Activated CD8-positive, alpha-beta memory T cell treated with anti-CD3 and anti-CD28 coated beads for 4 hours (primary cell): Measurements from ENCODE around the gene SMOC2.

Source experiments
- DNase-seq, 2 donors: peaks; one replicate each; pipeline ENCODE4 v3.0.0-alpha.2; 2020; ENCODE audit warnings: low read depth in 2 of 2

SMOC2 gene, protein sequence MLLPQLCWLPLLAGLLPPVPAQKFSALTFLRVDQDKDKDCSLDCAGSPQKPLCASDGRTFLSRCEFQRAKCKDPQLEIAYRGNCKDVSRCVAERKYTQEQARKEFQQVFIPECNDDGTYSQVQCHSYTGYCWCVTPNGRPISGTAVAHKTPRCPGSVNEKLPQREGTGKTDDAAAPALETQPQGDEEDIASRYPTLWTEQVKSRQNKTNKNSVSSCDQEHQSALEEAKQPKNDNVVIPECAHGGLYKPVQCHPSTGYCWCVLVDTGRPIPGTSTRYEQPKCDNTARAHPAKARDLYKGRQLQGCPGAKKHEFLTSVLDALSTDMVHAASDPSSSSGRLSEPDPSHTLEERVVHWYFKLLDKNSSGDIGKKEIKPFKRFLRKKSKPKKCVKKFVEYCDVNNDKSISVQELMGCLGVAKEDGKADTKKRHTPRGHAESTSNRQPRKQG

DNA sequence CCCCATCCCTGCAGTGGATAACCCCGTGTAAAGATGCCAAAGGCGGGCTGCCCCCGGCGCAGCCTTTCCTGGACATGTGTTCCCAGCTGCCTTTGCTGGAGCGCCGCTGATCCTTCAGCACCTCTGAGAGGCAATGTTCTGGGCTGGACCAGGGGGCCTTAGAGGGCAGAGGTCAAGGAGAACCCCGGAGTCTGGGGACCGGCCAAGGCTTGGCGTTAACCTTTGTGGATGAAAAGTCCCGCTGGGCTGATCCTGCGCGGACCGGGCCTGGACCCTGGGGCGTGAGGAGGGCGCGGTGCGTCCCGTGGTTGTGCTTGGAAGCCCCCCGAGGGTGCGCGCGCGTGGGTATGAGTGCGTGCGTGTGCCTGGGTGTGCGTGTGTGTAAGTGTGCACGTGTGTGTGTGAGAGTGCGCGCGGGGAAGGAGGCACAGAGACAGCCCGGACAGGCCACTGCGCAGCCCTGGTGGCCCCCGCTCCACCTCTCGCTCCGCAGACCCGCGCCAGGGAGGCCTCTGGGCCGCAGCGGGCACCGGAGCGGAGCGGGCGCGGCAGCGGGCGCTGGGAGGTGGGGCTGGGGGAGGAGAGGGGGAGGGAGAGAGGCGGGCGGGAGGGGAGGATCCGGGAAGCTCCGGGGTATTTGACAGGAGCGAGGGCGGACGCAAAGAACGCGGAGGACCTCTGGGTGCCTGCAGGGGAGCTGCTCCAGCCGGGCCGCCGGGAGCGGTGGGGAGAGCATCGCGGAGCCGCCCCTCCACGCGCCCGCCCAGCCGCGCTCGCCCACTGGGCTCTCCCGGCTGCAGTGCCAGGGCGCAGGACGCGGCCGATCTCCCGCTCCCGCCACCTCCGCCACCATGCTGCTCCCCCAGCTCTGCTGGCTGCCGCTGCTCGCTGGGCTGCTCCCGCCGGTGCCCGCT is at the start of gene SMOC2:
TSS of gene SMOC2 (plus strand) at position 665 of the 914 bp plus-strand sequence. CDS start at position 852, 187 bp downstream.
- no peak for DNase-seq

DNA sequence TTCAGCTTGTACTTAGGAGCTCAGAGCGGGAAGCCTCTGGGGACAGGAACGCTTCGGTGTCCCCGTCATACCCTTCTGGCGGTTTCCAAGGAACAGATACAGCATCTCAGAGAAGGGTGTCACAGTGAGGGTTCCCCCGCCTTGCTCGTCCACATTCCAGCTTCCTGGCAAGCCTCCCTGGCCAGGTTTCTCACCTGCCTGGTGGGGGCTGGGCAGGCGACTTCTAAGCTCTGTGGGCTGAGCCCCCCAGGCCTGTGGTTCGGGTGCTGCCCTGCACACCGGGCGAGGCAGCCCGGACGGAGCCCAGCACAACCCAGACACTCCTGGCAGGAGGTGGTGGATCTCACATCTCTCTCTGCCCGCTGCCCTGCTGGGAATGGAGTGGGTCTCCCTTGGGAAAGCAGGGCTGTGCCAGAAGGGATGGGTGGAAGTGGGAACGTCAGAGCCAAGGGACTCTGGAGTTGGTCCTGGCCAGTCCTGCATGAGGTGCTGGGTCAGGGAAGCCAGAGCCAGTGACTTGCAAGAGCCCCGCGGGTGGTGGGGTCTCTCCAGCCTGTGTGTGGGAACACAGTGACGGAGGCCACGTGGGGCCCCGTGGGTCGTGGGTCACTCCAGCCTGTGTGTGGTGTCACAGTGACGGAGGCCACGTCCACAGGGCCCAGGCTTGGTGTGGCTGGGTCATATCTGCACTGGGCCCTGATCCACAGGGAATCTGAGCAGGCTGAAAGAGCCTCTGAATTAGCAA is 47.7 kb upstream of the SMOC2 start:
- DNase-seq, result no peak

DNA sequence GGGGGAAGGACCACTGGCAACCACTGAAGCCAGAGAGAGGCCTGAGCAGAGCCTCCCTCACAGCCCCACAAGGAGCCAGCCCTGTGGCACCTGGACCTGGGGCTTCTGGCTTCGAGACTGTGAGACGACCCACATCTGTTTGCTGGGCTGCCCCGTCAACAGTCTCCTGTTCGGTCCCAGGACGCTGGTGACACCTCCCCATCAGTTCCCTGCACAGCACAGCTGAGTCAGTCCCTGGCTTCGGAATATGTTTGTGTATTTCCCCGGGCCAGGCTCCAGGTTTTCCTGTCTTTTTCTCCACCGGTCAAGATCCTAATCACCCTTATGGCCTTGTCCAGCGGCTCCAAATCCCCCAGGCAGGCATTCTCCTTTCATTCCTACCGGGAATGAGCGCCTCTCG is 46.4 kb upstream of the SMOC2 start:
- no peak for DNase-seq

DNA sequence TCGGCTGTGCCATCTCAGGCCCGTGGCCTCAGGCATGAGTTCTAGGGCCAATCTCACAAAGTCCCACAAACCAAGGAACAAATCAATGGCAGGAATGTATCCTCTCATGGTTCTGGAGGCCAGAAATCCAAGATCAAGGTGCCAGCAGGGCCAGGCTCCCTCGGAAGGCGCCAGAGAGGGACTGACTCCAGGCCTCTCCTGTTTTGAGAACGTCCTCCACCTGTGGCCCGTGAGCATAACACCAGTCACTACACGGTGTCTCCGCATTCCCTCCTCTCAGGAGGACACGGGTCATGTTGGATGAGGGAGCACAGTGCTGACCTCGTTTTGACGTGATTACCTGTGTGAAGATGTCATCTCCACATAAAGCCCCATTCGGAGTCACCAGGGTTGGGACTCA is 45.0 kb upstream of the SMOC2 start:
- no peak for DNase-seq

DNA sequence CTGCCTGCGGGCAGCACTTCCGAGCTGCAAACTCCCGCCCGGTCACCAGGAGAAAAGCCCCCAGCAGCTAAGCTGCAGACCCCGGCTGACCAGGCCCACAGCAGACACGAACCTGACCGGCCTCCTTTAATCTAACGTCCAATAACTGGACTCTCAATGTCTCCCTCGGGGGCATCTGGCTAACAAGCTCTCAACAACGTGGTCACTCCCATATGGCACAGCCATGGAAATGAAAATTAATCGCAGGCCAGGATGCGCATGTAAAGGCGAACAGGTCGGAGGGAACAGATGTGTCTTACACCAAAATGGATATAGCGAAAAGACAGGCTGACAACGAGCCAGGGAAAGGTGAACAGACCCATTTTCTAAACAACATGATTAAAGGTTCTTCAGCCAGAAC is 44.4 kb upstream of the SMOC2 start:
- DNase-seq, result no peak

DNA sequence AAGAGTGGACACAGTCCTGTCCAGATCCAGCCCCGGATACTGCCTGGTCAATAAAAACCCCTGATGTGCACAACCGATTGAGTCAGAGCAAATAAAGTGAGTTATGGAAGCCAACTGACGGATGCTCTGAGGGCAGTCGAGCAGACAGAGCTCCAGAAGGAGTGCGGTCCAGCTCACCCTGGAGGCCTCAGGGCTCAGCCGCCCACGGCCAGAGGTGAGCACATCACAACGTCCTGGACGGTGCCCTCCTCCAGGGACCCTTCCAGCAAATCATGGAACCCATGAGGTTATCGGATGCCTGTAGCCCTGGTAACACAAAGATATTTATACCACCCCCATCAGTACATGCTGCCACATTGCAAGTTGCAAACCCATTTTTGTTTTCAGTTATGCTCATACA is 44.0 kb upstream of the SMOC2 start:
- no peak for DNase-seq

DNA sequence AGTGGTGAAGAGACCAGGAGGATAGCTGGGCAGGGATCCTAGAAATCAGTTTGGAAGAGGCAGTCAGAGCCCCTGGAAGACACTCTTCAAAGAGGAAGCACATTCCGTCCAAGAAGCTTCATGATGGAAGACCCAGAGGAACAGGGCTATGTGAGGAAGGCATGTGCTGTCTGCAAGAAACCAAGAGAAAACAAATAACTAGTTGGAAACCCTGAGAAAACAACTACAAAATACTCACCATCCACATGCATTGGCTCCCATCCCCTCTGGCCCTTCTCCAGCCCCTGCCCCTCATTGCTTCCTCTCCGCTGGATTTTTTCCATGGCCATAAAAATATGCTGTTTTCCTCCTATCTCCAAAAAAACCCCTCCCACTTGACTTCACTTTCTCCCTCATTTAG is 40.9 kb upstream of the SMOC2 start:
- DNase-seq, result no peak

DNA sequence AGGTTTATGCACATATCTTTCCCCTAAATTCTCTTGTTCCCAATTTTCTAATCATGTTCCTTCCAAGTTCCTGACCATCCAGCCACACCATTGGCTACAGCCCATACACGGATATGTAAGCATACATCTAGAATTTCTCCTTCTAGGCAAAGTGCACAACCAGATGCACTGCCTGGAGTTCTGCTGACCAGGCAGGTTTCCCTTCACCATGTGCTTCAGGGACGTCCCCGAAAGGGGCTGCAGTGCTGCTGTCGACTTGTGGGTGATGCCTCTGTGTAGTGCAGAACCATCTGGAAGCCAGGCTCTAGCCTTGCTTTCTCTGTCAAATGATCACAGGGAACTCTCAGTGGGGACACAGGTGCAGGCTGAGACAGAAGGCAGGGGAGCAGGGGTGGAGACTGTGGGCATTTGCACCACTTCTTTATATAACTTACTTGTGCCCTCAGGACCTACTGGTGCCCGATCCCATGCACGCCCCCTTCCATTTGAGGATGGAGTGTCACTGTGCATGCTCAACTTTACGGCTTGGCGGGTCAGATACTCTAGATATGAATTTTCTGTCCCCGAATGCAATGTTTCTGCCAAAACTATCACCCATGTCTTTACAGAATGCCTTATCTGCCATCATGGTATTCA is 37.5 kb upstream of the SMOC2 start:
- DNase-seq, result no peak

DNA sequence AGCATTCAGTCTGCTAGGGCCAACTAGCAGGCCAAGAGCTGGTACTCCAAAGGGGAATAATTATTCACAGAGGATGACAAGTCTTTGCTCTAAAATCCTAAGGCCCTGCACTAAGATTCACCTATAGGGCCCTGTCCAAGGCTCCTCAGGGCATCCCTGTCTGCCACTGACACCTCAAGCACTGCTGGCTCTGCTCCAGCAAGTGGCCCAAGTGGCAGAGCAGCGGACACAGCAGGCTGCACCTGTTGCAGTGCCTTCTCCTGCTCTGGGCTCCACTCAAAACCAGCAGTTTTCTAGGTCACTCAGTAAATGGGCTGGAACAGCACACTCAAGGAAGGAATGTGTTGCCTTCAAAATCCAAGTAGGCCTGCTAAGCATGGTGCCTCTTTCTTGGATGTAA is 36.4 kb upstream of the SMOC2 start:
- no peak for DNase-seq

DNA sequence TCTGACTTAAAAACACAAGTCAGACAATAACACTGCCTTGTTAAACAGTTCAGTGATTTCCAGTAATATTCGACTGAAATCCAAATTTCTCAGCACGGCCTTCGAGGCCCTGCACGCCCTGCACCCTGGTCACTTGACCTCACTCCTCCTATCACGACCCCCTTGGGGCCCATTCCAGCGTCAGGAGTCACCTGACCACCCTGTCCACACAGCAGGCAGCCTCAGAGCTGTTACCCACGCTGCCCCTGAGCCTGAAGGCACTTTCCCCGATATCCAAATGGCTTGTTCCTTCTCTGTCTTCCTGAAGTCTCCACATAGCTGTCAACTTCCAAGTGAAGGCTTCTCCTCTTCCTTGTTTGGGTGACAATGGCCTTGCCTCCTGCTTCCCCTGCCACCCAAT is 33.1 kb upstream of the SMOC2 start:
- DNase-seq, result no peak

DNA sequence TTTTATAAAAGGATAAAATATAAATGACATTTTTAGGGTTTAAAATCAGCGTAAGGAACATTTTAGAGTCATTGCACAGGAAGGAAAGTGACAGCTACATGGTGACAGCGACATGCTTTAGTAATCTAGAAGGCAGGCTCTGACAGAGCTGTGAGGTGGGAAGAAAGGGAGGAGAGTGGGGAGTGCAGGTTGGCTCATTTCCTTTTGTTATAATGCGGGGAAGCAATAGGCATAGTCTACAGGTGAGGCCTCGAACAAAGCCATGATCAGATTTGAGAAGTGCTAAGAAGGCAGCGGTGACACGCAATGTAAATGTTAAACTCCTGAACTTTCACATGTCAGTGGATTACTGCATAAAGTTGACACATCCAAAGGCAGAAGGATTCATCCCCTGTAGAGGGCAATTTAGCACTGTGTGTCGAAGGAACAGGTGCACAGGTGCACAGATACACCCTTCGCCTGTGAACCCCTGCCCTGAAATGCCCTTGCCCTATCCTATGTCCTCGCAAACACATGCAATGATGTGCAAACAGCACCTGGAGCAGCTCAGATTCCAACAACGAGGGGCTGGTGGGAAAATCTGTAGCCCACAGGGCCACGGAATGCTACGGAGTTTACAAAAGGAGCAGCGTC is 32.4 kb upstream of the SMOC2 start:
- no peak for DNase-seq

DNA sequence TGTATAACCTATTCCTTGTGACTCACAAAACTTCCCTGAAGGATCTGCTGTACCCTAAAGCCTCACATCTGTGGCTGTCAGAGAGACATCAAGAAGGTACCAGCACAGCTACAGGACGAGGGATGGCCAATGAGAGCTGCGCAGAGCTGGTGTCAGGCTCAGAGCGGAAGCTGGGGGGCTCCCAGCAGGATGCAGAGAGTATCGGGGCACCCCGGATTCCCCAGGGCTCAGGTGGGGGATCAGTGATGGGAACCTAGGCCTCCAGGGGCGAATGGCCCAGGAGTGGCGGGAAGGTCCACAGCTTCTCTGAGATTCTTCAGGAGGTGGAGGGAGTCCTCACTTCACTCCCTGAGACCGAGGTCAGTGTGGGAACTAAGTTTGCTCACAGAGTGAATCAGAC is 30.9 kb upstream of the SMOC2 start:
- no peak for DNase-seq

DNA sequence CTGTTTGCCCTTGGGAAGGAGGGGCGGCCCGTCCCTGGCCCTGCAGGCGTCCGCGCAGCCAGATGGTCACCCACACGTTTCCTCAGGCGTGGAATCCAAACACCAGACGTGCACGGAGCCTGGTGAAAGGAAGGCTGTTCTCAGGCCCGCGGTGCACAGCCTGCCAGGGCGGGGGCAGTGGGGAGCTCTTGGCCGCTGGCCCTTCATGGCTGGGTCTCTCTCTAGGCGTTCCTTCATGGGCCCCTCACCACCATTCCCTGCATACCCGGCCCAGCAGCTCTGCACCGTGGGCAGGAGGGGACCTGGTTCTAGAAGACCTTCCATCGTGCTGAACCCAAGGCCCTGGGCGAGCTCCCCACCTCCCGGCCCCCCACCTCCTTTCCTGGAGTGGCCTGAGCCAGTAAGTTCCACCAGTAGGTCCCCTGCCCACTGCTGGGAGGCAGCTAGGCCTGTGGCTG is 30.4 kb upstream of the SMOC2 start:
- DNase-seq, result no peak

DNA sequence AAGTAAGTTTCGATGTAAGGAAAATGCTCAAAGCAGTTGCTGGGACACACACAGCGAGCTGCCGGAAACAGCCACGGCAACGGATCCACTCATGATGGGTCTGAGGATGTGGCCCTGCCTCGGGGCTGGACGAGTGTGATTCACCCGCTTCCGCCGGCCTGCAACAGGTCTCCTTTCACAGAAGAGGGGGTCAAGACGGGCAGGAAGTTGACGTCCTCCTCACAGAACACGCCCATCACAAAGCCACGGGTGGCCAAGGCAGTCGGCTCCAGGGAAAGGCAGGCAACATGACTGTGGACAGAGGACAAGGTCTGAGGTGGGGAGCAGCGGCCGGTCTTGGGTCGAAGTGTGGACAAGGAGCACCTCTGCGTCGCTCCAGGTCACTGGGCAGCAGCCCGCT is 29.9 kb upstream of the SMOC2 start:
- no peak for DNase-seq

DNA sequence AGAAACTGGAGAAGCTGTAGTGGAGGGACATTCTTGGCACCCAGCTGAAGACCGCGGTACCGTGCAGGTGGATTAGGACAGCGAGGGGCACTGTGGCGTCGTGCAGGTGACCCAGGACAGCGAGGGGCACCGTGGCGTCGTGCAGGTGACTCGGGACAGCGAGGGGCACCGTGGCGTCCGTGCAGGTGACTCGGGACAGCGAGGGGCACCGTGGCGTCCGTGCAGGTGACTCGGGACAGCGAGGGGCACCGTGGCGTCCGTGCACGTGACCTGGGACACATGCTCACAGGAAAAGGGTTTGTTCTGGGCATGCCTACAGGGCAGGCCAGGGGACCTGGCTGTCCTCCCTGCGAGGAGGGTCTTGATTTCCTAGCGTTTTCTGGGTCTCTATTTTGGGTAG is 29.2 kb upstream of the SMOC2 start:
- no peak for DNase-seq

DNA sequence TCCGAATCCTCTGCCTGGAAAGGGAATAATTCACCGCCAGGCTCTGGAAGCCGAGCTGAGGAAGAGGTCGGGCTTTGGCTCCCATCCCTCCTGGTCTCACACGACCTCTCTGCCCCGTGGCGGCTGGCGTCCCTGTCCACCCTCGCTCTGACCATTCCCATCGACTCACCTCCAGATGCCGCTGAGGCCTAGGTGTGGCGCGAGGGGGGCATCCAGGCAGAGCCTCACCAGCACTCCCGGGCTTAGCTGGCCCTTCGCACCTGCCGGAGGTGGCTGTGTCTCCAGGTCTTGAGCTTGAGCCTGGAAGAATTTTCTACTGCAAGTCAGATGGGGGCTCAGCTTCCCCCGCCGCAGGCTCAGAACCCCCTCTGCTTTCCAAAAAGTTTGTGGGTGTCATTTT is 28.5 kb upstream of the SMOC2 start:
- DNase-seq, result no peak

DNA sequence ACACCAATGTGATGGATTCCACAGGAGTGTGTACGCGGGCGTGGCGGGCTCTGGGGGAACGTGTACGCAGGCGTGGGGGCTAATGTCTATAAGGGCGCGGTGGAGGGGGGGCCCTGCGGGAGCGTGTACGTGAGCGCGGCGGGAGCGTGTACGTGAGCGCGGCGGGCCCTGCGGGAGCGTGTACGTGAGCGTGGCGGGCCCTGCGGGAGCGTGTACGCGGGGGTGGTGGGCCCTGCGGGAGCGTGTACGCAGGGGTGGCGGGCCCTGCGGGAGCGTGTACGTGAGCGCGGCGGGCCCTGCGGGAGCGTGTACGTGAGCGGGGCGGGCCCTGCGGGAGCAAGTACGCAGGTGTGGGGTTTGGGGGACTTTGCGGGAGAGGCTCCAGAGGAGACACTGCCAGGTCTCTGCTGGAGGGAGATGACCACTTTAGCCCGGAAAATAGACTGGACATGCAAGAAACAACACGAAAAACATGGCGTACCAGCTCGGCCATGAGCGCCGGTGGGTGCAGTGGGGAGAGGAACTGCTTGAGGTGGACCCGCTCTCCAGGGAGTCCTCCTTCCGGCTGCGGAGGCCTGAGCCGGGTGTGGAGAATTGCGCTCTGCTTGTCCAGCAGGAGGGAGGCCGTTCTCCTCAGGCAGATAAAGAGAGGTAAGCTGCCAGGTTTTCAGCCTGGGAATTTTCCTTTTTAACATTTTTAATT is 27.8 kb upstream of the SMOC2 start:
- no peak for DNase-seq

DNA sequence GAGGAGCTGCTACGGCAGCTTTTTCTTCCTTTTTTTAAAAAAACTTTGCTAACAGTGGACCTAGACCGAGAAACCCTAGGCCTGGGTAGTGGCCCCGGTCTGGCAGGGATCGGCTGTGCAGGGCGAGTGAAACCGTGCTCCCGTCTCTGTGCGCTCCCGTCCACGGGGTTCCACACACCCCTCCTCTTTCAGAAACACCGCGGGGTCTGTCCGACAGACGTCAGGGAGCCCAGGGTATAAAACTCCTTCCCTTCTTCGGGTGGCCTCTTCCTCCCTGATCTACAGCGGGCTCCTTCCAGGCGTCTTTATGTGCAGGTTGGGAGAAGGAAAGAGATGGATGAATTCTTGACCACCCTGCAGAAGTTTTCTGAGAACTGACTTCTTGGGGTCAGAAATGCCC is 27.1 kb upstream of the SMOC2 start:
- no peak for DNase-seq

DNA sequence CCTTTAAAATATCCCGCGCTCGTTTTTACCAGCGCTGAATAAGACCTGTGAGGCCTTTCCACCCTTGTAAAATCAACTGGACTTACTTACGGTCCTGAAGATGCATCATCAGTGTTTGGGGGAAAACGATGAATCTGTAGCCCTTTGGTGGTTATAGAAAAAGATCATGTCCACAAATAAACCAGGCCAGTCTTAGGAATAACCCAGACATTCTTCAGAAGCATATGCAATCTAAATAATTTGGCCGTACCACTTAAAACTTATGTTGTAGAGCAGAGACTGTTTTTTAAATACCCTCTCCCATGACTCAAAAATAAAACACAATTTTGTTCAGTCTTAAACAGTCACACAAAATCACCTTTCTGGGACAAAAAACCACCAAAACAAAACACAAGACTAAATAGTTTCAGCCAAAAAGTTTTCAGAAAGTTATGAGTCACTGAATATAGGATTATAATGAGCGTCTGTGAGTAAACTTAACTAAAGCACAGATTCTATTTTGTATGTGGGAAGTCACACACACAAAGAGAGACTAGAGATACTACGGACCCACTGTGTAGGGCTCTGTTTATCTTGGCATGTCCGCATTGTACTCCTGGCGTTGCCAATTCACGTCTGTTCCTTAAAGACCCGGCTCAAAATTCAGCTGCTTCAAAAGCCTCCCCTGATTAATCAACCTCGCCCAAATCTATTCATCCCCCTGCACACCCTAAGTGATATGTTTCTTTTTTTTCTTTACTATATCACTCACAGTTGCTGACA is 26.5 kb upstream of the SMOC2 start:
- DNase-seq, result no peak
